HG03025 (cell line): ENCODE measurements around the gene TCFL5.

Experiments used
- ATAC-seq: cut with Tn5 transposase; IDR thresholded peaks from one replicate; pipeline ENCODE4 v1.9.1; 2021; ENCODE audit warnings: mild to moderate bottlenecking, moderate library complexity; ENCODE audit not compliant: unreplicated experiment, low FRiP score

TCFL5 gene

GRCh38 chr20:62825333-62825985, 36.2 kb downstream of the TCFL5 start:
- ATAC-seq: no peak

GRCh38 chr20:62824476-62825332, 36.9 kb downstream of the TCFL5 start:
- no peak for ATAC-seq

DNA sequence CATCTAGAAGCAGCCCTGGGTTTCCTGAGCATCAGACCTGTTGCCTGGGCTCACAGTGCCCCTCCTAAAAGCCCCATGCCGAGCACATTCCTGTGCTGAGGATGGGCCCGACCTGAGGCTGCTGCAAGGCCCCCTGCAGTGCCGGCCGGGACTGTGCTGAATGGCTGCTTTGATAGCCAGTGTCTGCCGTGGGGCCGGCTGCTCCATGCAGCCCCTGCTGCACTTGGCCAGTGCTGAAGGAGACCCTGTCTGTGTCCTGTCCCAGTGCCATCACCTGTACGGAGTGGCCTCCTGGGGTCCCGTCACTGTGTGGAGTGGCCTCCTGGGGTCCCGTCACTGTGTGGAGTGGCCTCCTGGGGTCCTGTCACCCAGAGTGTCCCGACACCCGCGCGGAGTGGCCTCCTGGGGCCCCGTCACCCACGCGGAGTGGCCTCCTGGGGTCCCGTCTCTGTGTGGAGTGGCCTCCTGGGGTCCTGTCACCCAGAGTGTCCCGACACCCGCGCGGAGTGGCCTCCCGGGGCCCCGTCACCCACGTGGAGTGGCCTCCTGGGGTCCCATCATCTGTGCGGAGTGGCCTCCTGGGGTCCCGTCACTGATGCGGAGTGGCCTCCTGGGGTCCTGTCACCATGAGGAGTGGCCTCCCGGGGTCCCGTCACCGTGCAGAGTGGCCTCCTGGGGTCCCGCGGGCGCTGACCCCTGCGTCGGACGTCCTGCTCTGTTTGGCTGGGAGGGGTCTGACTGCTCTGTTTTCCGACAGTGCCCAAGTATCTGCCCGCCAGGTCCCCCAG, 37.7 kb downstream of the TCFL5 start:
- no peak for ATAC-seq

- ATAC-seq: no peak
Observed at GRCh38 chr20:62822788-62823651, 38.6 kb downstream of the TCFL5 start.

- no peak for ATAC-seq
Observed at GRCh38 chr20:62822239-62822787, 39.3 kb downstream of the TCFL5 start.

- no peak for ATAC-seq
Observed at GRCh38 chr20:62821726-62822210, 39.9 kb downstream of the TCFL5 start.

DNA sequence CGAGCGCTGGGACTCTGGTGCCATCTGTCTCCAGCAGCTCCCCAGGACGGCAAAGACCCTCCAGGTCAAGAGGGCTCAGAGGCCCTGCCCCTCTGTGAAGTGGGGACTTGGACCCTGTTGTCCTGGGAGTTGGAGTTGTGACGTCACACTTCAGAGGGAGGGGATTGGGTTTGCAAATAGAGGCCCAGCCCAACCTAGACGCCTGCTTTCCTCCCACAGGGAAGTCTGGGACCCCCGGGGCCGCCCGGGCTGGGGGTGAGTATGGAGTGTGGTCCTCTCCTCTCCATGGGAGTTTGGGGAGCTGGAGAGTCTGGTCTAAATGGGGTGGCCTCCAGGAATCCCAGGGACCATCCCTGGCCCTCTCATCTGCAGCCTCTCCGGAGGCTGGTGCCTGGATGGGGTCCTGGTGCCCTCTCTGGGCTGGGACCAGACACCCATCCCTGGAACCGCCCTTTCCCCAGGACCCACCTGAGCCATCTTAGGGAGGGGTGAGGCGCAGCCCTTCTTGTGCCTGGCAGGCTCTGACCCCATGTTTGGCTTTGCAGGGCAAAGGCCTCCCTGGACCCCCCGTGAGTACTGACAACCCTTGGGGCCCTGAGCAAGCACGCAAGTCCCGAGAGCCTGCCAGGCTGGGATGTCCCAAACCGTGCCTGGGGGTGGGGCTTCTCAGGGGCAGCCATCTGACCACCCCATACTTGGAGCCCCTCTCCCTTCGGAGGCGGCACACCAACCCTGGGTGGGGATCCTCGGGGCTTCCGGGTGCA, 40.5 kb downstream of the TCFL5 start:
- no peak for ATAC-seq

- no peak for ATAC-seq
Observed at GRCh38 chr20:62820208-62820961, 41.2 kb downstream of the TCFL5 start.

- ATAC-seq: no peak
Observed at GRCh38 chr20:62819494-62820174, 42.0 kb downstream of the TCFL5 start.

GRCh38 chr20:62818592-62819493, 42.8 kb downstream of the TCFL5 start:
- ATAC-seq: no peak

GRCh38 chr20:62817975-62818591, 43.5 kb downstream of the TCFL5 start:
- ATAC-seq: no peak

DNA sequence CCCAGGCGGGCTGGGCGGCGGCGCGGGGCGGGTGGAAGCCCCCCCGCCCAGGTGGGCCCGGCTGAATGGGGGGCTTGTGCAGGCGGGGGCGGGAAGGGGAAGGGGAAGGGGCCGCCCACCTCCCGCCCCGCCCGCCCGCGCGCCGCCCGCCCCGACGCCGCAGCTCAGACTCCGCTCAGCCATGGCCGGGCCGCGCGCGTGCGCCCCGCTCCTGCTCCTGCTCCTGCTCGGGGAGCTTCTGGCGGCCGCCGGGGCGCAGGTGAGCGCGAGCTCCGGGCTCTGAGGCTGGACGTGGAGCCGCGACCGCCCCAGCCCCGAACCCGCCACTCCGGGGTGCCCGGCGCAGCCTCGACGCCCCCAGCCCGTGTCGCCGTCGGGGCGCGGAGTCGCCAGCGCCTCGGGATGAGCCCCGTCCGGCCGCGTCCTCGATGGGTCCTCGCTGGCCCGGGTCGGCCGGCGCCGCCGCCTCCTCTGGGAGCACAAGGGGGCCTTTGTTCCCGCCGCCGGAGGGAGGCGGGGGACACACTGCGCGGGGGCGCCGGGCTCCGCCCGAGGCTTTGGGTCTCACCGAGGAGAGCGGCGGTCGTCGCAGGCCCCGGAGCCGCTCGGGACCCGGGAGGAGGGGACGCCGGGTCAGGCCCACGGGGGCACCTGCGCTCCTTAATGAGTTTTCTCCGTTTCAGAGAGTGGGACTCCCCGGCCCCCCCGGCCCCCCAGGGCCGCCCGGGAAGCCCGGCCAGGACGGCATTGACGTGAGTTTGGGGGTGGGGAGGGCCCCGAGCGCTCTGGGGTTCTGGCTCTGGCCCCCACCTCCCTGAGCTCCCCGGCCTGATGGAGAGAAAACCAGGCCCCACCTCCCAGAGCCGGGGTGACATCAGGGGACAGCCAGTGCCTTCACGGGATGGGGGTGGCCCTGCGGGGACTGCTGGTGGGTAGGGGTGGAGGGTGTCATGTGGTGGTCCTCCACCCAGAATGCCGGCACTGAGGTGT, 44.4 kb downstream of the TCFL5 start, which contains the start of gene COL9A3:
COL9A3 (plus strand) TSS at position 167 of the 990 bp plus-strand sequence; CDS start at position 182, 15 bp downstream.
- ATAC-seq: no peak

DNA sequence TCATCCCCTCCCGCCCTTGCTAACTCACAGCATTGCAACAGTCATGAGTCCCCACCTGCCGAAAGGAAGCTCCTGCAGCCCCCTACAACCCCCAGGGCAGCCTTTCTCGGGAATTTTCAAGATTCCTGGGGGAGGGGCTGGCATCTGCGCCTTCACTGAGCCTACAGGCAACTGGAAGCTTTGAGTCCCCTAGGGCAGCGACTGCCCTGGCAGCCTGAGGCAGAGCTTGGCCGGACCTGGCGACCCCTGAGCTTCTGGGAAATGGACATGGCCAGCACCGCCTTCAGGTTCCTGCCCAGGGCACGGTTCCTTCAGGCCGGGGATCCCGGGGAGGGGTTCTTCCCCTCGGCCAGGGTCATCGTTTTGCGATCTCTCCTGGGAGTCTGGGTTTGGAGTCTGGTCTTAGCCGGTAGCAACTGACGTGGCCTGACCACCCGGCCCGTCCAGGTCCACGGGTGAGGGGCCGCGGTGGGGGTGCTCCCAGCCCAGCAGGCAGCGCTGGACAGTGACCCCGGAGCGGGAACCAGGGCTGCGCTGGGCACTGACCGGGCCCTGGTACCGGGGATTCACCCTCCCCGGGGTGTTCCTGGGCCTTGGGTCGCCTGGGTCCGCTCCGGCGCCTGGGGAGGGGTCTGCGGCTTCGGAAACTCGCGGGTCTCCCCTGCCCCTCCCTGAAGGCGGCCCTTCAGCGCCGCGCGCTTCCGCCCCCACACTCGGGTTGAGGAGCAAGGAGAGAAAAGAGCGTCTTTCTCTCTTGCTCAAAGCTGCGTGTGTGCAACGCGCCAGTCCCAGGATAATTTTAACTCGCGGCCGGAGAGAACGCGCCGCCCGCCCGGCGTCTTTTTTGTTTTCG, 45.4 kb downstream of the TCFL5 start:
- ATAC-seq: no peak
